Thyroid gland (tissue), 4 donors: Measurements from ENCODE around the gene PAPPA2. TPM values are rescaled to one million over a fixed set of nuclear protein-coding genes. Genes with fewer than 3 reads are reported as not detected.

Source experiments
- DNase-seq, 2 donors: peaks; one replicate each; pipeline ENCODE4 v3.0.0-alpha.2; 2019
- H3K27ac ChIP-seq, 3 donors: fragments of 200-600 bp; sonication (generic); 1 replicate in 2 of 3; 2 replicates in 1 of 3; pipeline ENCODE4 v1.5.1; 2016 to 2019; ENCODE audit warnings: mild to moderate bottlenecking in 1 of 3, moderate library complexity in 1 of 3
- H3K27me3 ChIP-seq: fragments of 200-600 bp; sonication (generic); one replicate; pipeline ENCODE4 v1.5.1; 2019
- H3K36me3 ChIP-seq, 2 donors: fragments of 200-600 bp; sonication (generic); one replicate each; pipeline ENCODE4 v1.5.1; 2016 to 2019
- H3K4me1 ChIP-seq, 2 donors: fragments of 200-600 bp; sonication (generic); one replicate each; pipeline ENCODE4 v1.5.1; 2017 to 2019
- H3K4me3 ChIP-seq, 3 donors: fragments of 200-600 bp; sonication (generic); replicated peaks in 1 of 3; 1 replicate in 2 of 3; 2 replicates in 1 of 3; pipeline ENCODE4 v1.5.1; 2016; ENCODE audit warnings: mild to moderate bottlenecking in 1 of 3
- H3K9me3 ChIP-seq: fragments of 200-600 bp; sonication (generic); one replicate; pipeline ENCODE4 v1.5.1; 2017
- CTCF ChIP-seq, 6 experiments: fragments of 200-600 bp in 3 of 6; fragments of 450-650 bp in 3 of 6; sonication (generic) in 3 of 6; IDR thresholded peaks; one replicate each; pipeline ENCODE4 v1.5.1; 2016 to 2019; ENCODE audit warnings: antibody characterized with exemption in 6 of 6, mild to moderate bottlenecking in 2 of 6, inconsistent platforms in 1 of 6, moderate library complexity in 1 of 6
- POLR2A ChIP-seq, 2 donors: fragments of 450-650 bp; IDR thresholded peaks; one replicate each; pipeline ENCODE4 v1.6.1; 2017; ENCODE audit warnings: antibody characterized with exemption in 2 of 2, mild to moderate bottlenecking in 2 of 2, moderate library complexity in 1 of 2
- WGBS, 2 donors: methylation state at CpG; one replicate each; pipeline ENCODE4 v1.1.5; 2017; 5-methylcytosine and 5-hydroxymethylcytosine counted together
- intact Hi-C: fragments of 100-400 bp; cut with DNase I; formaldehyde crosslinking; loops from one replicate; pipeline ENCODE4 v1.15.1; 2023
- total RNA-seq, 4 donors: library from RNA; depleted of rRNA; stranded (reverse); fragments of >200 nt; gene quantifications; one replicate each; pipeline ENCODE4 v1.2.3, GENCODE V29; 2016

Gene PAPPA2
- total RNA-seq, 4 donors from 2014 or later = 1.1 to 2.7 (median 1.6) TPM

GRCh38 chr1:176499671-176500070 is 36.7 kb downstream of the PAPPA2 start:
- intact Hi-C loops = no loop called here
- Histone ChIP-seq H3K36me3 (no peaks in the 10 kb centered on the region), H3K4me1 (no peaks in the 10 kb centered on the region), H3K4me3 (no peak overlapping the region), H3K9me3 (no peaks in the 10 kb centered on the region), H3K27ac (no peak overlapping the region), H3K27me3 (no peaks in the 10 kb centered on the region)
- WGBS, 2 donors = 73 to 83% methylated on average over 1 of the region's 1 CpG
- DNase-seq = no peak
- TF ChIP-seq CTCF (IDR thresholded peaks at IDR 0.05) = no peak
- TF ChIP-seq POLR2A (IDR thresholded peaks at IDR 0.05) = no peak

- TF ChIP-seq POLR2A (IDR thresholded peaks at IDR 0.05) = no peak
- TF ChIP-seq CTCF (IDR thresholded peaks at IDR 0.05) = no peak
- no peak for DNase-seq
- Histone ChIP-seq H3K36me3 (no peaks in the 10 kb centered on the region), H3K27ac (no peak overlapping the region), H3K27me3 (no peaks in the 10 kb centered on the region), H3K4me3 (no peak overlapping the region), H3K4me1 (no peaks in the 10 kb centered on the region), H3K9me3 (no peaks in the 10 kb centered on the region)
- intact Hi-C loops = no loop called here
- 30 to 44% methylated on average over 2 of the region's 2 CpGs for WGBS, 2 donors
These were observed 38.6 kb downstream of the PAPPA2 start for GRCh38 chr1:176501599-176501998.

GRCh38 chr1:176504848-176505553 is 42.0 kb downstream of the PAPPA2 start:
- TF ChIP-seq POLR2A (IDR thresholded peaks at IDR 0.05) (no peak), CTCF (IDR thresholded peaks at IDR 0.05) (no peak)
- no peak for DNase-seq
- H3K4me3 ChIP-seq = no peak overlapping the region
- no peak overlapping the region for H3K27ac ChIP-seq
- no peaks in the 10 kb centered on the region for H3K27me3 ChIP-seq
- intact Hi-C loops = no loop called here
- no peaks in the 10 kb centered on the region for H3K36me3 ChIP-seq
- H3K4me1 ChIP-seq = no peaks in the 10 kb centered on the region
- 70 to 79% methylated on average over 5 of the region's 5 CpGs for WGBS, 2 donors
- no peaks in the 10 kb centered on the region for H3K9me3 ChIP-seq

- no peak overlapping the region for H3K4me3 ChIP-seq
- H3K36me3 ChIP-seq = no peaks in the 10 kb centered on the region
- TF ChIP-seq POLR2A (IDR thresholded peaks at IDR 0.05) = no peak
- TF ChIP-seq CTCF (IDR thresholded peaks at IDR 0.05) = no peak
- H3K4me1 ChIP-seq = no peaks in the 10 kb centered on the region
- DNase-seq = no peak
- H3K27me3 ChIP-seq = no peaks in the 10 kb centered on the region
- H3K9me3 ChIP-seq = no peaks in the 10 kb centered on the region
- intact Hi-C loops = no loop called here
- H3K27ac ChIP-seq = no peak overlapping the region
These were observed 50.0 kb downstream of the PAPPA2 start for GRCh38 chr1:176512966-176513365.

- no peak overlapping the region for H3K4me3 ChIP-seq
- WGBS, 2 donors = 56 to 57% methylated on average over 3 of the region's 3 CpGs
- H3K4me1 ChIP-seq = no peaks in the 10 kb centered on the region
- H3K27me3 ChIP-seq = no peaks in the 10 kb centered on the region
- no peaks in the 10 kb centered on the region for H3K36me3 ChIP-seq
- intact Hi-C loops = no loop called here
- no peak overlapping the region for H3K27ac ChIP-seq
- DNase-seq = no peak
- TF ChIP-seq CTCF (IDR thresholded peaks at IDR 0.05) (no peak), POLR2A (IDR thresholded peaks at IDR 0.05) (no peak)
- H3K9me3 ChIP-seq = no peaks in the 10 kb centered on the region
These were observed 52.3 kb downstream of the PAPPA2 start for GRCh38 chr1:176515310-176515709.
